Prostate gland (tissue), 2 donors: ENCODE measurements around the gene OLFML2B. TPM values are rescaled to one million over a fixed set of nuclear protein-coding genes. Genes with fewer than 3 reads are reported as not detected.

Experiments
- DNase-seq: peaks from one replicate; pipeline ENCODE4 v3.0.0-alpha.2; 2019; ENCODE audit warnings: low spot score
- H3K27ac ChIP-seq, 2 donors: fragments of 200-600 bp; sonication (generic); 2 replicates each; pipeline ENCODE4 v1.5.1; 2017 to 2019
- H3K27me3 ChIP-seq: fragments of 200-600 bp; sonication (generic); replicated peaks from 2 replicates; pipeline ENCODE4 v1.5.1; 2019; ENCODE audit not compliant: insufficient read depth
- H3K36me3 ChIP-seq, 2 donors: fragments of 200-600 bp; sonication (generic); 1 replicate in 1 of 2; 2 replicates in 1 of 2; pipeline versions ENCODE4 v1.5.1 to v1.8.1; 2017 to 2019
- H3K4me1 ChIP-seq: fragments of 200-600 bp; sonication (generic); replicated peaks from 2 replicates; pipeline ENCODE4 v1.5.1; 2019
- H3K4me3 ChIP-seq, 2 donors: fragments of 200-600 bp; sonication (generic); 2 replicates each; pipeline ENCODE4 v1.5.1; 2017 to 2019
- H3K9me3 ChIP-seq: fragments of 200-600 bp; sonication (generic); 2 replicates; pipeline ENCODE4 v1.5.1; 2017
- POLR2A ChIP-seq: fragments of 450-650 bp; IDR thresholded peaks from one replicate; pipeline ENCODE4 v1.6.1; 2016; ENCODE audit warnings: antibody characterized with exemption, mild to moderate bottlenecking
- POLR2AphosphoS5 ChIP-seq: sonication (generic); formaldehyde crosslinking; IDR thresholded peaks from one replicate; pipeline ENCODE4 v1.6.1; 2017; ENCODE audit warnings: antibody characterized with exemption
- WGBS: methylation state at CpG from one replicate; pipeline ENCODE4 v1.1.5; 2018; 5-methylcytosine and 5-hydroxymethylcytosine counted together
- intact Hi-C: fragments of 100-400 bp; cut with DNase I; formaldehyde crosslinking; loops from one replicate; pipeline ENCODE4 v1.14.2; 2022
- total RNA-seq, 2 donors: library from RNA; depleted of rRNA; stranded (reverse); fragments of >200 nt; gene quantifications; one replicate each; pipeline ENCODE4 v1.1.0, GENCODE V29; 2016
- TF ChIP-seq, protein P1 (sequence below), 4 experiments: fragments of 200-600 bp in 2 of 4; fragments of 450-650 bp in 2 of 4; sonication (generic) in 2 of 4; IDR thresholded peaks; 1 replicate in 3 of 4; 2 replicates in 1 of 4; pipeline ENCODE4 v1.5.1; 2016 to 2019; ENCODE audit warnings: antibody characterized with exemption in 4 of 4, mild to moderate bottlenecking in 2 of 4, moderate library complexity in 2 of 4

OLFML2B gene
- total RNA-seq, 2 donors from 2014 or later, result 3.2 to 29.7 TPM

DNA sequence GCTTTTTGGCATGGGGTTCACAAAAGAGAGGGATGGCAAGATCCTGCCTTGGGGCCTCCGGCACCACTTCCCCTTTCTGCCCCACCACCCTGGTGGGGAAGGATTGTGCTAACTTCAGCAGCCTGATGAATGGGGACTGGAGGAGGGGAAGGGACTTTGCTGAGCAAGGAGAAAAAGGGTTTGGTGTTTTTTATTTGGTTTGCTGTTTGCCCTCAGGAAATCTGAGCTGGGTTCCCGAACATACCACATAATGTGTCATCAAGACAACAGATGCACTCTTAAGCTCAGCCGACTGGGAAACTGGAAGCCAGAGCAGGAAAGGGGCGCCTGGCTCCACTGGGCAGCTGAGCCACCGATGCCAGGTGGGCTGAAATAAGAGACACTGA, 19.8 kb downstream of the OLFML2B start:
- Histone ChIP-seq H3K4me3 (no peak overlapping the region), H3K9me3 (no peaks in the 10 kb centered on the region), H3K27ac (no peak overlapping the region), H3K36me3 (no peaks in the 10 kb centered on the region), H3K27me3 (no peaks in the 10 kb centered on the region), H3K4me1 (no peaks in the 10 kb centered on the region)
- 33% methylated on average over 5 of the region's 5 CpGs for WGBS
- TF ChIP-seq, protein P1, sequence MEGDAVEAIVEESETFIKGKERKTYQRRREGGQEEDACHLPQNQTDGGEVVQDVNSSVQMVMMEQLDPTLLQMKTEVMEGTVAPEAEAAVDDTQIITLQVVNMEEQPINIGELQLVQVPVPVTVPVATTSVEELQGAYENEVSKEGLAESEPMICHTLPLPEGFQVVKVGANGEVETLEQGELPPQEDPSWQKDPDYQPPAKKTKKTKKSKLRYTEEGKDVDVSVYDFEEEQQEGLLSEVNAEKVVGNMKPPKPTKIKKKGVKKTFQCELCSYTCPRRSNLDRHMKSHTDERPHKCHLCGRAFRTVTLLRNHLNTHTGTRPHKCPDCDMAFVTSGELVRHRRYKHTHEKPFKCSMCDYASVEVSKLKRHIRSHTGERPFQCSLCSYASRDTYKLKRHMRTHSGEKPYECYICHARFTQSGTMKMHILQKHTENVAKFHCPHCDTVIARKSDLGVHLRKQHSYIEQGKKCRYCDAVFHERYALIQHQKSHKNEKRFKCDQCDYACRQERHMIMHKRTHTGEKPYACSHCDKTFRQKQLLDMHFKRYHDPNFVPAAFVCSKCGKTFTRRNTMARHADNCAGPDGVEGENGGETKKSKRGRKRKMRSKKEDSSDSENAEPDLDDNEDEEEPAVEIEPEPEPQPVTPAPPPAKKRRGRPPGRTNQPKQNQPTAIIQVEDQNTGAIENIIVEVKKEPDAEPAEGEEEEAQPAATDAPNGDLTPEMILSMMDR (IDR thresholded peaks at IDR 0.05), result no peak
- no peak for TF ChIP-seq POLR2AphosphoS5
- no peak for TF ChIP-seq POLR2A
- DNase-seq, result no peak
- intact Hi-C loops, result no loop called here

DNA sequence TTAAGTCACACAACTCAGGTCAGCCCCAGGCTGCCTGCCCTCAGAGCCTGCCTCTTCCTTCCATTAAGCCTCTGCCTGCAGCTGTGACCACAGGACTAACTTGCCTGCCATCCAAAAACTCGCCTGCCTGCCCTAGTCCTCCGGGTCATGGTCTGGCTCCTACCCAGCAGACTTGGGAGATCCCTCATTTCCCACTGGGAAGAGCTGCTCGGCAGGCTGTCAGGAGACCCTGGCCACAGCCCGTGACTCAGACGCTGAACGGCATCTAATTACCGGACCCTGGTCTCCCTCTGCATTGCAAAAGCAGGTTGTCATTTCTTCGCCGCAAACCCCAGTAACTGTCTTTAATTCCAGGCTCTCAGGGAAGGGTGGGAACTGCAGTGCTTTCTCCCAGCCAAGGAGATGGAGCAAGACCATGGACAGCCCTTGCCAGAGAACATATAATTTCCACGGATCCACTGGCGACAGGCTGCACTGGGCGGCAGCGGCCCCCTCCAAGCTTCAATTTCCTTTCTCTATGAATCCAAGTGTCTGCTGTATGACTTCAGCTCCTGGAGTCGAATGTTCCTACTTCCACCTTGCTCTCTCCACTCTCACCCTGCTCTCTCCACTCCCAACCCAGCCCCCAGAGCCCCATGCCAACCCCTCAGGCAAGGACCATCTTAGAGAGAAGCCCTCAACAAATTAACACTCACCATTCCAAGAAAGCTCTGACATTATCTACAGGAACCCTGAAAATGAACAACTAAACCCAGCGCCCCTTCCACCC, 20.4 kb downstream of the OLFML2B start:
- TF ChIP-seq POLR2AphosphoS5, result no peak
- TF ChIP-seq POLR2A, result no peak
- H3K27ac ChIP-seq, result no peak overlapping the region
- H3K36me3 ChIP-seq, result no peaks in the 10 kb centered on the region
- no peak for DNase-seq
- no peak overlapping the region for H3K4me3 ChIP-seq
- no peaks in the 10 kb centered on the region for H3K27me3 ChIP-seq
- no peaks in the 10 kb centered on the region for H3K4me1 ChIP-seq
- intact Hi-C loops, result no loop called here
- 58% methylated on average over 15 of the region's 15 CpGs for WGBS
- H3K9me3 ChIP-seq, result no peaks in the 10 kb centered on the region

DNA sequence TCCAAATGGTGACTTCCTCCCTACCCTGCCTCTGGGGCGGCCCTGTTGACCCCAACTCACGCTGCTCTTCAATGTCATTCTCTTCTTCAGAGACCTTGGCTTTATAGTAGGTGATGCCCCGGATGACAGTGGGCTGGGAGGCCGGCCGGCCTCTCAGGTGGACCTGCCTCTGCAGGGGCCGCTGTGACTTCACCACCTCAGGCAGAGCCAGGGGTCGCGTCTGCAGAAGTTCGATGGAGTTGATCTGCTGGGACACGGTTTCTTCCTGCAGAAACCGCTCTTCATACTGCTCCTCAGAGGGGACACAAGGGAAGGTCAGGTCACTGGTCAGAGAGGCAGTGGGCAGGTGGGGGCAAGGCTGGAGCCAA, 23.6 kb downstream of the OLFML2B start:
- Histone ChIP-seq H3K4me1 (no peaks in the 10 kb centered on the region), H3K27me3 (no peaks in the 10 kb centered on the region), H3K27ac (no peak overlapping the region), H3K9me3 (no peaks in the 10 kb centered on the region), H3K36me3 (no peaks in the 10 kb centered on the region), H3K4me3 (no peak overlapping the region)
- TF ChIP-seq, protein P1 (IDR thresholded peaks at IDR 0.05), result no peak
- TF ChIP-seq POLR2A (no peak), POLR2AphosphoS5 (no peak)
- intact Hi-C loops, result no loop called here
- no peak for DNase-seq
- 97% methylated on average over 11 of the region's 11 CpGs for WGBS

DNA sequence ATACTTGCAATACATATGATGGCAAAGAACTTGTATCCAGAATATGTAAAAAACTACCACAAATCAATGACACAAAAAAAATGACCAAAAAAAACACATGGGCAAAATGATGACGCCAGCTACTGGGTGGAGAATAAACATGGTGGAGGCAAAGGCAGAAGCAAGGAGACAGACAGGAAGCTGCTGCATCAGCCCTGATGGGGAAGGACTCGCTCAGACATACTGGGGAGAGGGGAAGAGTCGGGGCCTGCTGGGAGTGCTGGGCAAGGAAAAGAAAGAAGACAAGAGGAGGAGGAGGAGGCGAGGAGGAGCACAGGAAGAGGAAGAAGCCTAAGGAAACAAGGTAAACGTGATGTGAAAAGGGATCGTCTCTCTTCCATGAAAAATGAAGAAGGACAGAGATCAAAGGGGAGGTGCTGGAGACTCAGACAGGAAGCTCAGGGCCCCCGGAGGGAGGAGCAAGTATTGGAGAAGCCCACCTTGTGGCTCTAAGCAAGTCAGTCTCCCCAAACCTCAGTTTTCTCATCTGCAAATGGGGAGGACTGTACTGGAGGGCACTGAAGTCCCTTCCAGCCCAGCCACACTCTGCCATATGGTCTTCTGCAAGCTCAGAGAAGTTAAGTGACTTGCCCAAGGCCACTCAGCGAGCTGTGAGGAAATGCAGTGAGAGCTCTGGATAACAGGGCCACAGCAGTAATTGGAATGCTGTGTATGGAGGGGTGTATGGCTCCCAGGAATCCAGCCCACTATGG, 24.2 kb downstream of the OLFML2B start:
- no peak for TF ChIP-seq POLR2A
- TF ChIP-seq, protein P1 (IDR thresholded peaks at IDR 0.05), result no peak
- TF ChIP-seq POLR2AphosphoS5, result no peak
- DNase-seq, result no peak
- WGBS, result 74% methylated on average over 8 of the region's 8 CpGs
- Histone ChIP-seq H3K4me1 (no peaks in the 10 kb centered on the region), H3K9me3 (no peaks in the 10 kb centered on the region), H3K4me3 (no peak overlapping the region), H3K27me3 (no peaks in the 10 kb centered on the region), H3K27ac (no peak overlapping the region), H3K36me3 (no peaks in the 10 kb centered on the region)
- intact Hi-C loops, result no loop called here

DNA sequence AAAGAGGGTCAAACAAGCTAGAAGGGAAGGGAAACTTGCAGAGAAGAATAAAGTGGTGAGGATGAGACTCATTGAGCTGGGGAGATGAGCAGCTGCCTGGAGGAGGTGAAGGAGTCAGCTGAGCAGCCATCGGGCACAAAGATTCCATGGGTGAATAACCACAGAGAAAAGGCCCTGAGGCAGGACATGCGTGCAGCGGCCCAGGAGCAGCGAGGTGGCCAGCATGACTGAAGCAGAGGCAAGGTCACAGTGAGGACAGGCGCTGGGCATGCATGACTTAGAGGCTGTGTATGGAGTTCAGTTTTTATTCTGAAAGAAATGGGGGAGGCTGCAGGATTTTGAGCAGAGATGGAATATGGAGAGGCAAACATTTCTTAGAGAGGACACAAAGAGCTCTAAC, 24.9 kb downstream of the OLFML2B start:
- TF ChIP-seq POLR2A (no peak), POLR2AphosphoS5 (no peak)
- TF ChIP-seq, protein P1 (IDR thresholded peaks at IDR 0.05), result no peak
- H3K4me3 ChIP-seq, result no peak overlapping the region
- no peaks in the 10 kb centered on the region for H3K9me3 ChIP-seq
- no peaks in the 10 kb centered on the region for H3K36me3 ChIP-seq
- DNase-seq, result no peak
- 88% methylated on average over 5 of the region's 5 CpGs for WGBS
- H3K27ac ChIP-seq, result no peak overlapping the region
- intact Hi-C loops, result no loop called here
- no peaks in the 10 kb centered on the region for H3K4me1 ChIP-seq
- no peaks in the 10 kb centered on the region for H3K27me3 ChIP-seq
